Occipital lobe (tissue), 2 donors: Measurements from ENCODE around the gene C9orf50. TPM values are rescaled to one million over a fixed set of nuclear protein-coding genes. Genes with fewer than 3 reads are reported as not detected.
"Not testable (repeated sequence)": the region's sequence is repeated elsewhere in the genome, so short reads cannot be mapped to it uniquely, and the experiment has no call there.

ENCODE experiments used
- DNase-seq: peaks from one replicate; lab custom pipeline; 2025; lab: John Stamatoyannopoulos, UW
- total RNA-seq: library from RNA; depleted of rRNA; stranded (reverse); fragments of >200 nt; gene quantifications from one replicate; pipeline ENCODE4 v1.2.3, GENCODE V29; 2014

Gene C9orf50
- total RNA-seq, 1 donor from 2014 or later, result not detected

DNA sequence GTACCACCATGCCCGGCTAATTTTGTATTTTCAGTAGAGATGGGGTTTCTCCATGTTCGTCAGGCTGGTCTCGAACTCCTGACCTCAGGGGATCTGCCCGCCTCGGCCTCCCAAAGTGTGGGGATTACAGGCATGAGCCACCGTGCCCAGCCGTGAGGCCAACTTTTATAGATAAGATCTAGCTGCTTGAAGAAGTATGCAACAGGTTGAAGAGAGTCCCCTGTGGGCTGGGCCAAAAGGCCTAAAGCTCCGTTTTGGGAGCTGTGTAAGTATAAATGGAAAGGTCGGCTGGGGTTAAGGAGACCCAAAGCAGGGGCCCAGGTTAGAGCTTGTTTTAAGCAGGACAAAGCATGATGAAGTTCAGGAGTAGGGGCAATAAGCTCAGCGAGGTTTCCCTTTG is 28.1 kb downstream of the C9orf50 start:
- DNase-seq, result not testable (repeated sequence)

DNA sequence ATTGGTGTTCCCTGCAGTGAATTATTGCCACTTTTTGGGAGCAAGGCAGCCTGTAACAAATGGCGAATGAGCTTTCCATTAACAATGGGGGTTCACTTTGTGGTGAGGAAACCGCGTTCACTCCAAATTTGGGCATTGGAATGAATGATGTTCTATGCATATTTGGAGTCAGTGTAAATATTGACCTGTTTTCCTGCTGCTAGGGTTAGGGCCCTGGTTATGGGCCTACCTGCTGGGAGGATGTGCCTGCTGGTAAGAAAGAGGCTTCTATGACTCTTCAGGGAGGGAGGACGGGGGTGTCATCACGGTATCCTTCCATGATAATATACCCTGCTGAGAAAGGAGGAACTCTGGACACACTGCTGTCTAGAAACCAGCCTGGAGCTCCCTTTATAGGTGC is 29.0 kb downstream of the C9orf50 start:
- DNase-seq, result no peak

DNA sequence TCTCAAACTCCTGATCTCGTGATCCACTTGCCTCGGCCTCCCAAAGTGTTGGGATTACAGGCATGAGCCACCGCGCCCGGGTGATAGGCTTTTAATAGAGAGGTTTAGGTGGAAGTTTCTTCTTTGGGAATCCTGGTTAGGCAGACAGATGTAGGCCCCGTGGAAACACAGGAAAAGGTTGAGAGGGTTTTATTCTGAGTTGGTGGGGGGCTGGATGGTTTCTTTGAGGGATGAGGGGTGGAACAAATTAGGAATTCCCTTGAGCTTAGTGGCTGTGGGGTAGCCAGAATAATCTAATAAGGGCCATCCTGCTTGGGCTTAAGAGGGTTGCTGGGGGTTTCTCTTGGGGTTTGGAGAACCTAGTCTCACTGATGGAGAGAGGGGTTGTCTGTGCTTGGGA is 30.4 kb downstream of the C9orf50 start:
- no peak for DNase-seq

DNA sequence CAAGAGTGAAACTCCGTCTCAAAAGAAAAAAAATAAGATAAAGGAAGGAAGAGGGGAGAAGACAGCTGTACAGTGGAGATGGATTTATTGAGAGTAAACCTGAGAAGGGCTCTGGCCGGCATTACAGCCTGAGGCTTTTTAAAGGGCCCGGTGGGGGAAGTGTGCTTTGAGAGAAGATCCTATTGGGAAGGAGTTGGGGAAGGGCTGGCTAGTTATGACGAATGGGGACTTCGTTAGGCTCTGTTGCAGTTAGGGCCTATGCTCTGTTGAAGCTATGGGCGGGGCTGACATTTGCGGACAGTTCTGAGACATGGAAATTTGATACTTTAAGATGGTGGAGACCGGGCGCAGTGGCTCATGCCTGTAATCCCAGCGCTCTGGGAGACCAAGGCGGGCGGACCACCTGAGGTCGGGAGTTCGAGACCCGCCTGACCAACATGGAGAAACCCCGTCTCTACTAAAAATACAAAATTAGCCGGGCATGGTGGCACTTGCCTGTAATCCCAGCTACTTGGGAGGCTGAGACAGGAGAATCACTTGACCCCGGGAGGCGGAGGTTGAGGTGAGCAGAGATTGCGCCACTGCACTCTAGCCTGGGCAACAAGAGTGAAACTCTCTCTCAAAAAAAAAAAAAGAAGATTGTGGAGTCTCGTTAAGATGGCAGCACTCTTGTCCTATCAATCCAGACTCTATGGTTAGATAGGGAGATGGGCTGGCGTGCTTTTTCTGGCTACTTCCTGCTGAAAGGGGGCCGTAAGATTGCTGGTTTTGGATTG is 33.2 kb downstream of the C9orf50 start:
- no peak for DNase-seq

DNA sequence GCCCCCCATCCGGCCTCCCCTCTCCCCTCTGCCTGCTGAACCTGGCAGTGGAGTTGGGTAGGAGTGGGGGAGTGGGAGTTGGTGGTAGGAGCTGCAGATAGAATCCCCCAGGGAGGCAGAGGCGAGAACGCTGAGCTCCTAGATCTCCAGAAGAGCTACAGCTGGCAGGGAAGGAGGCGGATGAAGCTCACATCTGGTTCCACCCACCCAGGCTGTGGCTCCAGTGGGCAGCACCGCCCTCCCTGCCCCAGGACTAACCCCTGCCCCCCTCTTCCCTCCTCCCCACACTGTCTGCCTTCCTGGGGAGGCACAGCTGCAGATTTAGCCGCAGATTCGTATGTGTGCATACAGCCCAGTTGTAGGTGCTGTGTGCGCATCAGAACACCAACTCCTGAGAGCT is 34.2 kb downstream of the C9orf50 start:
- DNase-seq, result no peak

DNA sequence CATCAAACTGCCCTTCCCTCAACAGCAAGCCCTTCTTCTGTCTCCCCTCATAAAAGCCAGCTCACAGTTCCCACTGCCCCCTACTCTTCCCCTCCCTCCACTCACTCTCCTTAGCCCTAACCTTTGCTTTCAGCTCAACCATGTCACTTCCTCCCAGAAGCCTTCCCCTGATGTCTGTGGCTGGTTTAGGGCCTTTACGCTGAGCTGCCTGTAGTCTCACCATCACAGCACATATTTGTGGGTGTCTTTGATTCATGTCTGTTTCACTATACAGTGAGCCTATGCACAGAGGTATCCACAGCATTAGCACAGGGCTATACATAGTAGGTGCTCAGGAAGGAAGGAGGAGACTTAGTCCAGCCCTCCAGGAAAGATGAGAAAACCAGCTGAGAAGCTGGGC is 34.7 kb downstream of the C9orf50 start:
- no peak for DNase-seq

DNA sequence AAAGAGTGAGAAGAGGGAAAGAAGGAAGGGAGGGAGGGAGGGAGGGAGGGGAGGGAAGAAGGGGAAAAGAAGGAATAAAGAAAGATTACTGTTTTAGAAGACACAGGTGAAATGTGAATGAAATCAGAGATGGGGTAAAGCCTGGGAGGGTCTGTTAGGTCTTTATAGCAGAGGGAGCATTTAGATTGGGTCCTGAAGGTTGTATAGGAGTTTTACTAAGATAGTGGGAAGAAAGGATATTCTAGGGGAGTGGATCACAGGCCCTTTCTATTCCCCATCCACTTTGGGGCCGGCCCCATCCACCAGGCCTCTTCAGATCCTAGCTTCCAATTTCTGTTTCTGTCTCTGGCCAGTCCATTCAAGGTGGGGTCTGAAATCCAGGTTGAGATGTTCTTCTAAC is 35.5 kb downstream of the C9orf50 start:
- DNase-seq, result no peak

DNA sequence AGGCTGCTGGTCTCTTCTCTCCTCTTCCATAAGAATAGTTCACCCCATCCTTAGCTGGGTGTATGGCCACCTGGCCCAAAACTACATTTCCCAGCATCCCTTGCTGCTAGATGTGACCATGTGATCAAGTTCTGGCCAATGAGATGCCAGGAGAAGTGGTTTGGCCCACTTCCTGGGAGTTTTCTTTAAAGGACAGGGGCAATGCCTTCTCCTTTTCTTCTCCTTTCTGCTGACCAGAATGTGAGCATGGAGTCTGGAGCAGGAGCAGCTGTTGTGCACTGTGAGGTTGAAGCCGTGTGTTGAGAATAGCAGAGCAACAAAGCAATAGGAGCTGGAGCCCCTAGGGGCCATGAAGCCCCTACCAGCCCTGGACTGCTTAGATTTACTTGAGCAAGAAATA is 36.8 kb downstream of the C9orf50 start:
- peak; percentile 65 for DNase-seq

DNA sequence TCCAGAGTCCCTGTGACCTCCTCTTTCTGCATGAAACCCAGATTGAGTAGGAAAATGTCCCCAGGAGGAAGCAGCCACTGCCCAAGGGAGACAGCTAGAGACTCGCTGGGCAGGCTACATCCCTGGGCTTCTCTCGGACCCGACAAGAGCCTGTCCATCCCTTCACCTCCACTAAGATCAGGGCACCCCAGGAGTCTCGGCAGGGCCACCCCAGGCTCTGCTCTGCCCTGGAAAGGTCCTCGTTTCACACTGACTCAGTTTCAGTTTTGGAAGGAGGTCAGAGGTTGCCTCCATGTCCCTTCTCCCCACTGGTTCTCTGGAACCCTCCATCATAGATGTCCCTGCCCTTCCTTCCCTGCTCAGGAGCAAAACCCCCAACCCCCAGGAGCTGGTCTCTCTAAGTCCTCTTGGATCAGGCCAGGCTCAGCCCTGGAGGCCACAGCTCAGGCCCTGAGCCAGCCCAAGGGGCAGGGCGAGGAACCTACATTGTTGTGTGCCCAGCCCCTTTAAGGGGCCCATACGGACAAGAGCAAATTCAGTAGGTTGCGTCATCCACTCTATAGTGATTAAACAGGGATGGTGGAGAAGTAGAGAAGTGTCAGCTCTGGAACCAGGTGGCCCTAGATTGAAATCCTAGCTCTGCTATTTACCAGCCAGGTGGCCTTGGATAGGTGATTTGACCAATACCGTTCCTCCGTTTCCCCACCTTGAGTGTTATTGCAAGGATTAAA is 37.4 kb downstream of the C9orf50 start:
- DNase-seq, result no peak

DNA sequence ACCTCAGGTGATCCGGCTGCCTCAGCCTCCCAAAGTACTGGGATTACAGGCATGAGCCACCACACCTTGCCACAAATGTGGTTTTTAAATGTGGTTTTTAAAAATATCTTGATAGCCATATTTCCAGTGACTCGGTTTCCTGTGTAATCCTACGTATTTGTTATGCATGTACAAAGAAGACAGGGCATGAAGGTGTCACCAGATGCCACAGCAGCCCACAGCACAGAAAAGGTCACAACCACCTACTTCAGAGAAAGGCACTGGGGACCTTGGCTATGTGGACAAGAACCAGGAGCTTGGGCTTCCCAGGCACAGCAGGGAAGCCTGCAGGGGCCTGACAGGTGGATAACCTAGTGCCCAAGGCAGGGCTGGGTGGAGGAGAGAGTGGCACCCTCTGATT is 38.0 kb downstream of the C9orf50 start:
- DNase-seq, result no peak

DNA sequence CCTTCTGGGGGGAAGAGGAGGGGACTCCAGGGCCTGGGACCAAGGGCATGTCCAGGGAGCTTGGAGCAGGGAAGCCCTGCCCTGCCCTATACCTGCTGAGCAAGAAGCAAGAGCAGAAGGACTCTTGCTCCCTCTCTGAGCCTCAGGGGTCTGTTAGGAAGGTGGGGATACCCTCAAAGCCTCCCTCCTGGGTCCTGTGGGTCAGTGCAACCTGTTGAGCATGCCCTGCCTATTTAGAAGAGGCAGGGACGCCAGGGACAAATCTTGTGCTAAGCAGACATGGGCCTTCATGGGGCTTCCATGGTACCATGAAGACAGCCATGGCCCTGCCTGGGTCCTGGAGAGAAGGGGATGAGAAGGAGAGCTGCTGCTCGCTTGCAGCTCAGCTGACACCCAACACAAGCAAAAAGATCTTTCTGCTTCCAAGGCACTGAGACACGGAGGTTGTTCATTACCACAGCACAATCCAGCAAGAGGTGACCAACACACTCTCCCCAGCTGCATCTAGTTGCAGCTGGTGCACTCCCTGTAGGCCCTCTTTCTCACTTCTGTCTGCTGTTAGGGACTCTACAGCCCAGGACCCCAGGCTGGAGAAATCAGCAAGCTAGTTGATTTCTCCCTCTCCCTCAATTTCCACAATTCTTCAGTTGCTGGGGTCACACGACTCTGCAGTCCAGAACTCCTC is 39.3 kb downstream of the C9orf50 start:
- no peak for DNase-seq

DNA sequence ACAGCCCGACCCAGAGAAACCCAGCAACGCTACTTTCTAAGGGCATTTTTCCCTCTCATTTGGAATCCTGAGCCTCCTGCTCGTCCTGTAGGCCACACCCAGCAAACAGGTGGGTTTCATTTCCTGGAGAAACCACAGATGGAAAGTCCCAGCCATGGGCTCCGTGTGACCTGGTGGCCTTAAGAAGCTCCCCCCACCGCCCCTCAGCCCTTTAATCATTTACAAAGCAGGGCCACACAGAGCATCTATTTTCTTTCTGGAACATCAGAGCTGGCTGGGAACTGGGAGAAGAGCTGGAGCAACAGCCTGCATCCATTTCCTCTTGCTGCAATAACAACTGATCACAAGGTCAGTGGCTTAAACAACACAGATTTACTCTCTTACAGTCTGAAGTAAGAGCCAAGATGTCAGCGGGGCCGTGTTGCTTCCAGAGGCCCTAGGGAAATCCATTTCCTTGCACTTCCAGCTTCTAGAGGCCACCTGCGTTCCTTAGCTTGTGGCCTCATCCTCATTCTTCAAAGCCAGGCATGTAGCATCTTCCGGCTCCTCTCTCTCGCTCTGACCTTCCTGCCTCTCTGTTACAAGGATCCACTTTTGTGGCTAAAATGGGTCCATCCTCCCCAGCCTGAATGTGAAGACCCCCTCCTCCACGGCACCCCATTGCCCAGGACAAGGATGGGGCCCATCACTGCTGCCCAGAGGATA is 40.5 kb downstream of the C9orf50 start:
- DNase-seq, result no peak

DNA sequence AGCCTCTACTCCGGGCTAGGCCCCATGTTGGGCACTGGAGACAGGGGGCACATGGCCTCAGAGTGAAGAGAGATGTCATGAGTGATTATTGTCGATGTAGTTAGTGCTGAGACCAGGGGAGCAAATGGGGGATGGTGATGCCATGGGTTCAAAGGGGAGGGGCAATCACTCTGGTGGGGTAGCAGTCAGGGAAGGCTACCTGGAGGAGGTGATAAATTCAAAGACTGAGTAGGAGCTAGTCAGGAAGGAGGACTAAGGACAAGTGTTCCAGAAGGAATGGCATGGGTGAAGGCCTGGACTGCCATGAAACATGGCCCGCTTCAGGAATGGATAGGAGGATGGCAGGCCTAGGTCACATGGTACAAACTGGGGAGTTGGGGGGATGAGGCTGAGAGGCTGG is 41.6 kb downstream of the C9orf50 start:
- no peak for DNase-seq

DNA sequence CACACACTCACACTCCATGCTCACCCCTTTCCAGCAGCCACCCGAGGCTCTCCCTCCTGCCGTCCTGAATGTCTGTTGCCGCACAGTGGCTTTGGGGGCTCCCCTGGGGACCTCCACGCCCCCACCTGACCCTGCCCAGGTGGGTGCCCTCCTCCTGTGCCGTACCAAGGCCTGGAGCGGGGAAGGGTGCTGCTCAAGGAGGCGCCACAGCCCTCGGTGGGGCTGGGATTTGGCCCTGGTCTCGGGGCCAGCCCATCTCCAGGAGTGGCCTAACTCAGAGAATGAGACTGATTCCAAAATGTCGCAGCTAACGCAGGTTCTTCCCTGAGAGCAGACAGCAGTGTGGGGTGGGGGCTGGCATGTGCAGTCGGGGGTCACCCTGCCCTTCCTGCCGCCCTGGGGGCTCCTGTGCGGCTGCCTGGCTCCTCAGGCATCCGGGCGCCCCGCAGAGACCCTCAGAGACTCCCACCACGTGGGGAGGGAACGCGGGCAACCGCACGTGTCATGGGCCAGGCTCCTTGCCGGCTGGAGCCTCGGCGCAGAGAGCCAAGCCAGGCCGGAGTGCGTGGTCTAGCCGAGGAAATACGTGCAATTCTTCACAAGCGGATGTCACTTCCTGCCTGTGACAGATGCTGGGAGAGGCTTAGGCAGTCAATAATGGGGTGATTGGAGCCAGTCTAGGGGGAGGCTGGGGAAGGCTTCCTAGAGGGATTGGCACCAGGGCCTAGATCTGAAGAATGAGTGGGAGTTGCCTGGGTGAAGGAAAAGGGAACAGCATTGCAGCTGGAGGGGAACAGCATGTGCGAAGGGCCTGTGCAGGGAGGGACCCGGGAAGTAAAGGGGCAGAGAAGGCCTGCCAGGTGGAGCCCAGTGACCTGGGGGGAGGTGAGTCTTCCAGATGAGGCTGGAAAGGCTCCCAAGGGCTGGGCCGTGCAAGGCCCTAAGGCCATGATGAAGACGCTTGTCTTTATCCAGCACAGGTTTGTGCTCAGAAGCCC is 44.1 kb downstream of the C9orf50 start:
- no peak for DNase-seq

DNA sequence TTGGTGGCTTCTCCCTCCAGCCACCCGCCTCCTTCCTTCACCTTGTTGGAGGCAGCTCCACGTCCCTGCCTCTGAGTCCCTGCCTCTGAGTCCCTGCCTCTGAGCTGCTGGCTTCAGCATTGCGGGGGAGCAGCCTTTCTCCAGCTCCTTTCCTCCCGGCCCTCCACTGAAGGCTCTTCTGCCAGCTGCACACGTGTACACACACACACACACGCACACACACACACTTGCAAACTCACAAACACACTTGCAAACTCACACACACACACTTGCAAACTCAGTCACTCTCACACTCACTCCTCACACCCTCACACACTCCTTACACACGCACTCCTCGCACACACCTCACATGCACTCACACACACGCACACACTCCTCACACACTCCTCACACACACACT is 45.1 kb downstream of the C9orf50 start:
- DNase-seq, result no peak

DNA sequence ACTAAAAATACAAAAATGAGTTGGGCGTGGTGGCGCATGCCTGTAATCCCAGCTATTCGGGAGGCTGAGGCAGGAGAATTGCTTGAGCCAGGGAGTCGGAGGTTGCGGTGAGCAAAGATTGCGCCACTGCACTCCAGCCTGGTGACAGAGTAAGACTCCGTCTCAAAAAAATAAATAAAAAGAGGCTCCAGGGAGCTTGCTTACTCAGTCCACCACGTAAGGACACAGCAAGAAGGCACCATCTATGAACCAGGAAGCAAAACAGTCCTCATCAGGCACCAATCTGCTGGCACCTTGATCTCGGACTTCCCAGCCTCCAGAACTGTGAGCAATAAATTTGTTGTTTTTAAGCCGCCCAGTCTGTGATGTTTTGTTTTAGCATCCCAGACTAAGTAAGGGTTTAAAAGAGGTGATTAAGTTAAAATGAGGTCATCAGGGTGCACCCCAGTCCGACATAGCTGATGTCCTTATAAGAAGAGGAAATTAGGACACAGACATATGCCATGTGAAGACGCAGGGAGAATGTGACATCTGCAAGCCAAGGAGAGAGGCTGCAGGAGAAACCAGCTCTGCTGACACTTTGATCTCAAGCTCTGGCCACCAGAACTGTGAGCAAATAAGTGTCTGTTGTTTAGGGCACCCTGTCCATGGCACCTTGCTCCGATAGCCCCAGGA is 45.9 kb downstream of the C9orf50 start:
- no peak for DNase-seq

DNA sequence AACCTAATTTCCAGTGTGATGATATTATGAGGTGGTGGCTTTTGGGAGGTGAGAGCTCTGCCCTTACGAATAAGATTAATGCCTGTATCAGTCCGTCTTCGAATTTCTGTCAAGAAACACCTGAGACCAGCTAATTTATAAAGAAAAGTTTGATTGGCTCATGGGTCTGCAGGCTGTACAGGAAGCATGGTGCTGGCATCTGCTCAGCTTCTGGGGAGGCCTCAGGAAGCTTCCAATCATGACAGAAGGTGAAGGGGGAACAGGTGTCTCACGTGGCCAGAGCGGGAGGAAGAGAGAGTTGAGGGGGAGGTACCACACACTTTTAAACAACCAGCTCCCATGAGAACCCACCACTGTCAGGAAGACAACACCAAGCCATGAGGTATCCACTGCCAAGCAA is 46.9 kb downstream of the C9orf50 start:
- DNase-seq, result no peak

DNA sequence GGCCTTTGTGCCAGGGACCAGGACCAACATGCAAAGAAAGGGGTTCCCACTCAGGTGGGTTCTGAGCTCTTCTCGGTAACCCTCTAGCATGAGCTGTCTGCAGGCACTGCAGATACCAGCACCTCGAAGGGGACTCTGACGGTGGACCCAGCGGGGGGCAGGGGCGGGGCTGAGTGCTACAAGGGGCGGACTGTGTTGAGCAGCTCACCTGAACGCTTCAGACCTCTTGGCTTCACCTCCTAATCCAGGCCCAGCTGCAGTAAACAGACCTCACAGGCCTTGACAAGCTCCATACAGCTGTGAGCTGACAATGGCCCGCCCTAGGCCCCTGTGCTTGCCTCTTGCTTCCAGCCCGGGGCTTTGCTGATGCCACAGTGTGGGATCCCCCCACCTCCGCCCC is 48.4 kb downstream of the C9orf50 start:
- no peak for DNase-seq

DNA sequence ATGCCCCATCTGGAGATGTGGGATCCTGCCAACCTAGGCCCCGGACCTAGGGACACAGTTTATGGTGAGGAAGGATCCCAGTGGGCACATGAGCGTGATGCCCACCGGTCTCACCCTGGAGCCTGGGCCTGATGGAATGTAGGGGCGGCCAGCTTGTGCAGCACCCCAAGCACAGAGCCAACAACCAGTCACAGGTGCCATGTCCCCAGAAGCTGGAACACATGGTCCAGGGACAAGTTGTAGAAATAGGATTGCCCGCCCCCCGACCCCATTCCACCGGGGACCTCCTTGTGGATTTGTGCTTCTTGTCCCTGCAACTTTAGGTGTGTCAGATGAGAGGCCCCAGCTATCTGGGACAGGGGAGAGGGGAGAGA is 48.9 kb downstream of the C9orf50 start:
- no peak for DNase-seq
